ENCODE measurements around the gene NAP1L4.

DNA sequence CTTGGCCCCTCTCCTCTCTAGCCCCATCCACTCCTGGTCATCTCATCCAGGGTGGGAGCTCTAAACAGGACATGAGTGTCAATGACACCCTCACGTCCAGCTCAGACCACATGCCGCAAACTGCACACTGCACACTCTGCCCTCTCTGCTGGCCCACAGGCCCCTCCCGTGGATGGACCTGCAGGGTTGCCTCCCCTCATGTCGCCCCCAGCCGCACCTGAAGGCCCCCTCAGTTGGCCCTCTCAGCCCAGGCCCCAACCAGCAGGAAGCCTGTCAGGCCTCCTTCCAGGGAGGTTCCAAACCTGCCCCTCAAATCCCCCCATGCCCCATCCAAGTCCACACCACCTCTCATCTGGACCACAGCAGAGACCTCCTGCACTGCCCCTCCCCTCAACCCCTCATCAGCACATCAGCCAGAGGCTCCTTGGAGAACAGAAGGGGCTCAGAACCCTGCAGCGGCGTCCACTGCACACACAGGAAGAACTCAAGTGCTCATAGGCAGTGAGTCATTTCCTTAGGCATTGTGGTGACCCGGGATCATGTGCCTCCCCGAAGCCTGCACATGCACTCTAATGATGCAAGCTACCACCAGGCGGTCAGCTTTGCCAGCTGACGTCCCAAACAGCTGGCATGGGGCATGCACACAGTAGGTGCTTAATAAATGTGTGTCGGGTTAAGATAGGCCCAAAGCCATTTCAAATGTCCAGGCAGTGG lies 93.6 kb downstream of the NAP1L4 start:
- TF ChIP-seq GATA2 (IDR thresholded peaks at IDR 0.05; ENCODE audit: low read depth, low read length) (no peak), GATA3 (IDR thresholded peaks at IDR 0.05; ENCODE audit: low read depth, low read length) (no peak)
